Prostate gland (tissue), 2 donors: ENCODE results near the gene IFIT1B.

Experiments used
- CTCF ChIP-seq, 4 experiments: fragments of 200-600 bp in 2 of 4; fragments of 450-650 bp in 2 of 4; sonication (generic) in 2 of 4; IDR thresholded peaks; 1 replicate in 3 of 4; 2 replicates in 1 of 4; pipeline ENCODE4 v1.5.1; 2016 to 2019; ENCODE audit warnings: antibody characterized with exemption in 4 of 4, mild to moderate bottlenecking in 2 of 4, moderate library complexity in 2 of 4
- POLR2A ChIP-seq: fragments of 450-650 bp; IDR thresholded peaks from one replicate; pipeline ENCODE4 v1.6.1; 2016; ENCODE audit warnings: antibody characterized with exemption, mild to moderate bottlenecking
- POLR2AphosphoS5 ChIP-seq: sonication (generic); formaldehyde crosslinking; IDR thresholded peaks from one replicate; pipeline ENCODE4 v1.6.1; 2017; ENCODE audit warnings: antibody characterized with exemption

- TF ChIP-seq CTCF (IDR thresholded peaks at IDR 0.05) (no peak), POLR2AphosphoS5 (peak; percentile 65), POLR2A (no peak)
Measured at GRCh38 chr10:89332123-89332633, 45.7 kb upstream of the IFIT1B start.
